ENCODE results near the gene HMGXB3.
"Not testable (repeated sequence)": the region's sequence is repeated elsewhere in the genome, so short reads cannot be mapped to it uniquely, and the experiment has no call there.

Gene HMGXB3

DNA sequence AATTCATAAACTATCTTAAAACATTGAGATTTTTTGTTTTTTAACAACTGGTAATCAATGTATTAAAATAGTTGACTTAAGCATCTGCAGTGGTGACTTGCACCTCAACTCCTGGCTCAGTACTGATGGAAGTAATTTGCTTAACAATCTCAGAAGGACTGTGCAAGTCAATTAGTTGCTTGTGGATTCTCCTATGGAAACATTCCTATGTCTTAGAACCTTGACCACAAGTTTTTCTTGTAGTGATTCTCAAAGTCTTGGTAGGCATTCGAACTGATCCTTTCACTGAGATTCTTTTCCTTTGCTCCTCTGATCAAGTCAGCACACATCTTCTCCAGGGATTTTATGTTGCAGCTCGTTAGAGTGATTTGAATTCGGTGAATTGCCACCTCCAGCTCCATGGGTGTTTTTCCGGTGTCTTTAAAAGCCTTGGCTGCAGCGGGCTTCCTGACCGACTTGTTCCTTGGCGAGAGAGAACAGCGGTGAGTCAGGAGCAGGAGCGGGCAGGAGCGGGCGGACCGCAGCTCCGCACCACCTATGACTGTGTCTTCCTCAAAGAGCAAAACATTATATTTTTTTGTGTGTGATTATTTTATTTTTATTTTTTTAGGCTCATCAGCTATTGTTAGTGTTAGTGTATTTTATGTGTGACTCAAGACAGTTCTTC is 21.1 kb downstream of the HMGXB3 start:
- no peak for DNase-seq

DNA sequence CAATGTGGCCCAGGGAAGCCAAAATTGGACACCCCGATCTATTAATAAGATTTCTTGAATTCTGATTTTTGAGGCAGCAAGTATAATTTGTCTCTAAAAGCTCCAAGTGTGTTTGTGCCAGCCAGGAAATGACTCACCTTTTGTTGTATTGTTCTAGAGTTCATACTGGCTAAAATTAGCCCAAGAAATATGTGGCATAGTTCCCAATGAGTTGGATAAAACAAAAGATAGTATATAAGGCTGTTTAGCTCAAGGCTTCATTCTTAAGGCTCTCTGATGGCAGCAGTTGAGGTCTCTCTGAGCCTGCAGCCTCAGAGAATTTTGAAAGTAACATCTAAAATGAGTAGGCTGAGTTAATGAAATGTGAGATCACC is 21.6 kb downstream of the HMGXB3 start:
- no peak for DNase-seq

DNA sequence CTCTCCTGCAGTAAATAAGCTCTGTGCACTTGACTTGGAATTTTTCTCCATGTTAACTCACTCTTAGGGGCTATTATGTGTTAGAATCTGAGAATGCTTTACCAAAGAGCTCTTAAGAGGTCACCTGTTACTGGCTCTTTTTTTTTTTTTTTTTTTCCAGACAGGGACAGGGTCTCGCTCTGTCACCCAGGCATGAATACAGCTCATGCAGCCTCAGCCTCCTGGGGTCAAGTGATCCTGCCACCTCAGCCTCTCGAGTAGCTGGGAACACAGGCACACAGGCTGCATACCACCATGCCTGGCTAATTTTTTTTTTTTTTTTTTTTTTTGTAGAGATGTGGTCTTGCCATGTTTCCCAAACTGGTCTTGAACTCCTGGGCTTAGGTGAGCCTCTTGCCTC is 22.1 kb downstream of the HMGXB3 start:
- no peak for DNase-seq

DNA sequence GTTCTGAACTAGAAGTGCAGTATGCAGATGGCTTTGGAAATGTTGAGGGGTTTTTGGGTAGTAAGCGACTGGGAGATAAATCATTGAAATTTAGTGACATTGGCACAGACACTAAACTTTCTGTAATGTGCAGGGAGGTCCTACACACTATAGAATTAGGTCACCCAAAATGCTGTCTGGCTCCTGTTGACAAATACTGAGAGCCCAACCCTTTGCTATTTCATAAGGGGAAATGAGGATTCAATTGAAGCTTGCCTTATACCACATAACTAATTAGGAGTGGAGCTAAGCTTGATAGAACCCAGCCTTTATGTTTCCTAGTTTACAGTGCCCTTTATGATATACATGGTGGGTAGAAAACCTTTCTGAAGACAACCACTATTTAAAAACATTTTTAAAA is 22.6 kb downstream of the HMGXB3 start:
- DNase-seq: no peak

DNA sequence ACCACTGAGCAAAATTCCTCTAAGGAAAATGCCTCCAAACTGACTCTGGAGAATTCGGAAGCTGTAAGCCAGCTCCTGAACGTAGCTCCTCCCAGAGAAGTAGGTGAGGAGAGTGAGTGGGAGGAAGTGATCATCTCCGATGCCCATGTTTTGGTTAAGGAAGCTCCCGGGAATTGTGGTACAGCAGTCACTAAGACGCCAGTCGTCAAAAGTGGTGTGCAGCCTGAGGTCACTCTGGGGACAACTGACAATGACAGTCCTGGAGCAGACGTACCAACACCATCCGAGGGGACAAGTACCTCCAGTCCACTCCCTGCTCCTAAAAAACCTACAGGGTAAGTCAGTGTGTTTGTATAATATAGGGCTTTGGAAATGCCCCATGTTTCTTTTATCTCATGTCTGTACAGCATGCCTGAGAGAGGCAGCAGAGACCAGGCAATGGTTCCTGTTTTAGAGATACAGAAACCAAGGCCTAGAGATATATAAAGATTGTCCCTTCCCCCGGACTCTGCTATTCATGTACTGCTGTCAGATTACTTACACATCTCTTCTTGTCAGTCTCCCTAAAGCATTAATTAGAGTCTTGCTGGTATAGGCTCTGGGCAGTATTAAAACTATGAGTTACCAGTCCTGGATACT is 23.9 kb downstream of the HMGXB3 start:
- no peak for DNase-seq

DNA sequence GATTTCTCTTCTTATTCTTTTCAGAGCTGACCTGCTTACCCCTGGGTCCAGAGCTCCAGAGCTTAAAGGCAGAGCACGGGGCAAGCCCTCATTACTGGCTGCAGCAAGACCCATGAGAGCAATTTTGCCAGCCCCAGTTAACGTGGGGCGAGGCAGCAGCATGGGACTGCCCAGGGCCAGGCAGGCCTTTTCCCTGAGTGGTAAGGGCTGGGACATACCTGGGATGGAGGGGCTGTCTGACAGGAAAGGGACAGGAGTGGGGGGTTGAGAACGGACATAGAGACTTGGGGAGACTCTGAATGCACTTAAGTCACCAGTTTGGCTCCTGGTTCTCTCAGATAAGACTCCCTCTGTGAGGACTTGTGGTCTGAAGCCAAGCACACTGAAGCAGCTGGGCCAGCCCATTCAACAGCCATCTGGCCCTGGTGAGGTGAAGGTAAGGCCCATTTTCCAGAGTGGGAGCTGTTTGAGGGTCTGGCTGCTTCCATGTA is 26.2 kb downstream of the HMGXB3 start:
- no peak for DNase-seq

DNA sequence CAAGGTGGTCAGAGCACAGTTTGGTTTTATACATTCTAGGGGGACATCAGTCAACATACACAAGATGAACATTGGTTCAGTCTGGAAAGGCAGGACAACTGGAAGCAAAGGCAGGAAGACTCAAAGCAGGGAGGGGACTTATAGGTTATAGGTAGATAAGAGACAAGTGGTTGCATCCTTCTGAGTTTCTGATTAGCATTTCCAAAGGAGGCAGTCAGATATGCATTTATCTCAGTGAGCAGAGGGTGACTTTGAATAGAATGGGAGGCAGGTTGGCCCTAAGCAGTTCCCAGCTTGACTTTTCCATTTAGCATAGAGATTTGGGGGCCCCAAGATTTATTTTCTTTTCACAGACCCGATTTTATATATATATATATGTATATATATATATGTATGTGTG is 27.5 kb downstream of the HMGXB3 start:
- DNase-seq: not testable (repeated sequence)

DNA sequence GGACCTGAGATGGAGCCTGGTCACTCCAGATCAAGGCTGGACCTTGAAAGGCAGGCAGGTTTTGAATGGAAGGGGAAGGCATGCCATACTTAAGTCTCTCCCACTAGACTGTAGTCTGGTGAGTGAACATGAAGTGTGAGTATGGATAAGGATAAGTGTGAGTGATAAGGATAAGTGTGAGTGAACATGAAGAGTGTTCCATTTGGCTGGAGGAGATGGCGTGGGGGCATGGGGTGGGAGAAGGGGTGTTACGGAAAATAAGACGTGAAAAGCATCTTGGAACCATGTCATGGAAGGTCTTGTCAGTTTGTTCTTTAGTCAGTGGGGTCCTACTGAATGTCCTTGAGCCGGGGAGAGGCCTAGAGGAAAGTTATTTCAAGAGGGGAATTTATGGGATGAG is 32.8 kb downstream of the HMGXB3 start:
- DNase-seq: no peak

DNA sequence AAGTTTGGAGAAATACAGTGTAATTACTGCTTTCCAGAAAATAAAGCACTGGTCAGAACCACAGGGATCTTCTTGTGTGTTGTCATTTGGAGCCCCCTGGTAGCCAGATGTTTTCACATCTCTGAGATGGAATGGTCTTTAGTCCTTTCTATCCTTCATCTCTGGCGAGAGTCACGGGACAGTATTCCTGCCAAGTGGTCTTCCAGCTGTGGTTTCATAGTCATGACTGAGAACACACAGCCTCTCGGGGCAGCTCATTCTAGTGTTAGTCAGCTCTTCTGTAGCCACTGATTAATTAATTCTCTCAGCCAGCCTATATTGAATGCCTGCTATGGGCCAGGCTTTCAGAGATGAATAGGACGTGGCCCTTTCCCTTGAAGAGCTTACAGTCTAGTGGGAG is 34.1 kb downstream of the HMGXB3 start:
- no peak for DNase-seq

DNA sequence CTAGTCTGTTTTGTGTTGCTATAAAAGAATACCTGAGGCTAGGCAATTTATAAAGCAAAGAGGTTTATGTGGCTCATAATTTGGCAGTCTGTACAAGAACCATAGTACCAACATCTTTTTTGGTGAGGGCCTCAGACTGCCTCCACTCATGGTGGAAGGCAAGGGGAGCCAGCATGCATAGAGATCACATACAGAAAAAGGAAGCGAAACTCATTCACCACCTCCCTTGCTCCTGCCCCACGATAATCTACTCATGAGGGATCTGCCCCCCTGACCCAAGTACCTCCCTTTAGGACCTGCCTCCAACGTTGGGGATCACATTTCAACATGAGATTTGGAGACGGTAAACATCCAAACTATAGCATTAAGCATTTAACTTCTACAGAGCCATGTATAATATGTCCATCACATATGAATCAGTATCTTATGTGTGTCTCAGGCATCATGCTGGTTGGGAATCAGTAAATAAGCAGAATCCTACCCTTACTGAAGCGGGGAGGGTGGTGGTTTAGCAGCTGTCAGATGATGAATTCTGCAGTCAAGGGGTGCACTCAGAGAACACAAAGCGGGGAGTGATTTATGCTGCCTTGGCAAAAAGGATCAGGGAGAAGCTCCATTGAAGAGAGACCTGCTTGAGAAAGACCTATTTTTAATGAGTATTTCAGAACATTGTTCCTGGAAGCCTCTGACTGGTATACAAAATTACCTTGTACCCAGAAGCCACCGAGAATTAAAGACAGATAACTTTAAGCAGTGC is 34.8 kb downstream of the HMGXB3 start:
- DNase-seq: no peak

DNA sequence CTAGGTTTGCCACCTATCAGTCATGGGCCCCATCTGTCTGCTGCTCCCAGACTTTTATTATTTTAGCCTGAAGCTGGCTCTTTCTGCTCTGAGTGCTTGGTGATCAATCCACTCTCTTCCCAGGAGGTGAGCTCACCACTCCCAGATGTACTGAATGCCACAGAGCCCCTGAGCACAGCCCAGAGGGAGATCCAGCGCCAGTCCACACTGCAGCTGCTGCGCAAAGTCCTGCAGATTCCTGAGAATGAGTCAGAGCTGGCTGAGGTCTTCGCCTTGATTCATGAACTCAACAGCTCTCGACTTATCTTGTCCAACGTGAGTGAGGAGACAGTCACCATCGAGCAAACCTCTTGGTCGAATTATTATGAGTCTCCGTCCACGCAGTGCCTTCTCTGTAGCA is 36.0 kb downstream of the HMGXB3 start:
- DNase-seq: no peak

DNA sequence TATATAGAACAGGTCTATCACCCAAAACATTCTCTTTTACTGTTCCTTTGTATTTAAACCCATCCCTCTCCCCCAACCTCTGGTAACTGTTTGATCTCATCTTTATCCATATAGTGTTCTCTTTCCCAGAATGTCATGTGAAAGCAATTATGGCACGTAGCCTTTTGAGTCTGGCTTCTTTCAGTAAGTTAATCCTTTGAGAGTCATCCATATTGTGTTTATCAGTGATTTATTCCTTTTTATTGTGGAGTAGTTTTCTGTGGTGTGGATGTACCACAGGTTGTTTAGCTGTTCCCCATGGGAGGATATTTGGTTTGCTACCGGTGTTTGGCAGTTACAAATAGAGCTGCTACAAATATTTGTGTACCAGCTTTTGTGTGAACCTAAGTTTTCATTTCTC is 38.0 kb downstream of the HMGXB3 start:
- no peak for DNase-seq

DNA sequence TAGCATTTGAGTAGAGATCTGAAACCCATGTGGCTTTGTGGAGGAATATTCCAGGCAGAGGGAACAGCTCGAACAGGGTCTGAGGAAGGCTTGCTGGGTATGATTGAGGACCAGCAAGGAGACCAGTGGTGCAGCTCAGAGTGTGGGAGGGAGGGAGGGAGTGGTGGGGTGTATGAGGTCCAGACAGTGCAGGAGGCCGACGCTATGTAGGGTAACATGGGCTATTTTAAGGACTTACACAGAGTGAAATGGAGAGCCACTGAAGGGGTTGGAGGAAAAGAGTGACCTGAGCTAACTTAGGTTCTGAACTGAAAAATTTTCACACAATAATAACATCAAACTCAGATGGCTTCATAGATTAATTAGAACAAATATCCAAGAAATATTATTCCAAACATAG is 41.9 kb downstream of the HMGXB3 start:
- no peak for DNase-seq

DNA sequence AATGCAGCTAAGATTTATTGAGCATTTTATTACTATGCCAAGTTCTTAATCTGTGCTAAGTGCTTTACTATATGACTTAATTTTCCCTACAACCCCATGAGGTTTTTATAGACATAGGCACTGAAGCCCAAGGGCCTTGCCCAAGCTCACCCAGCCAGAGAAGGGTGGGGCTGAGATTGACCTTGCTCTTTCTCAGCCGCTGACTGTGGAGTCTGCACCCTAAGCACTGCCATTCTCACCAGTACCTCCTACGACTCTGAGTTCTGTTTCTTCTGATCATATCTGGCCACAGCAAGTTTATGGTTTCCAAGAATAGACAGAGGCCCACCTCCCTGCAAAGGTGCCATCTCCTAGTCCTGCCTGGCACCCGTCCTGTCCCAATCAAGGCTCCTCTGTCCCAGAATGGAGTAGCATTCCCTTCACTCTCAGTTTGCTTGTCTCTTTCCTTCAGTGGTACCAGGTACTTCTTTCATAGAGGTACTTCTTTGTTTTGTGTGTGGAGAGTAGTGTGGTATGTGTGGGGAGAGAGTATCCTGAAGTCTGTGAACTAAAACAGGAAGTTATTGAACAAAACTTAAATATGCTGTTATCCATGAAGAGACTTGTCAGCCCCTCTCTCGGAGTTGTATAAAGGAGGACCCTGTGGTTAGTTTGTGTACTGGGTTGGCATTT is 43.3 kb downstream of the HMGXB3 start:
- no peak for DNase-seq

DNA sequence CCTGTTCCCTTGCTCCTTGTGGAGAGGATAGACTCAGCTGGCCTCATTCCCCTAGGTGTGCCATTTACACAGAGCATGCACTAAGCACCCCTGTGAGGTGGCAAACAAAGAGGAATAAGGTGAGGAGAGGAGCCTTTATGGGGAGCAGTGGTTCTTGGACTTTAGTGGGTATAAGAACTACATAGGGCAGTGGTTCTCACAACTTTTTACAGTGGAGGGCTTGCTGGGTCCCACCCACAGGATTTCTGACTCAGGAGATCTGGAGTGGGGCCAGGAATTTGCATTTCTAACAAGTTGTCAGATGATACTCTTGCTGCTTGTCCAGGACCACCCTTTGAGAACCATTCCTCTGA is 43.8 kb downstream of the HMGXB3 start:
- DNase-seq: no peak

DNA sequence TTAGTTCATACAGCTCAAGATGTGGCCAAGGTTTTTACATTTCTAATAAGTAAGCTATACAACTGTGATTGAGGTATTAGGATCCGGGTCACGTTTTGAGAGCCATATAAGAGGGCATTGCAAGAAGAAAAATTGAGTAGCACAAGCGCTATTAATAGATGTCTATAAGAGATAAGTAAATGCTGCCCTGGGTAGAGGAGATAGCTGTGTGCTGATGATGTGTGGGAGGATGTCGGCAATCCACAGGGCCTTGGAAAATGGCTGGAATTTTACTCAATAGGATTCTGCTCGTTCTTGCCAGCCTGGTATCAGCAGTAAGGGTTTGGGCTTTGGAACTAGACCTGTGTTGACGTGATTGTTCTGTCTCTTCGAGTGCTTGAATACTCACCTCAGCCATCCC is 44.2 kb downstream of the HMGXB3 start:
- no peak for DNase-seq

DNA sequence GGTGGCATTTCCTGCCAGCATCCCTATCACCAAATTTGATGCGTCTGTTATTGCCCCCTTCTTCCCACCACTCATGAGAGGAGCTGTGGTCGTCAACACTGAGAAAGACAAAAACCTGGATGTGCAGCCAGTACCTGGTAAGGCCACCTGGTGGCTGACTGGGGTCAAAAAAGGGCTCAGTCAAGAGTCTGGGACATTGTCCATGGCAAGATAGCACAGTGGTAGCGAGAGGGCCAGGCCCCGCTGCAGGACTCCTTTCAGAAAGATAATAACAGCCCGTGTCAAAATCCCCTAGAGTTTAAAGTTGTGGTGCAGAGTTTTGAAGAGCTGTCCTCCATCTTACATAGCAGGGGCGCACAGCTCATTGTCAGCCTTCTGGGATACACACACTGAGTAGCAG is 45.0 kb downstream of the HMGXB3 start:
- DNase-seq: no peak

DNA sequence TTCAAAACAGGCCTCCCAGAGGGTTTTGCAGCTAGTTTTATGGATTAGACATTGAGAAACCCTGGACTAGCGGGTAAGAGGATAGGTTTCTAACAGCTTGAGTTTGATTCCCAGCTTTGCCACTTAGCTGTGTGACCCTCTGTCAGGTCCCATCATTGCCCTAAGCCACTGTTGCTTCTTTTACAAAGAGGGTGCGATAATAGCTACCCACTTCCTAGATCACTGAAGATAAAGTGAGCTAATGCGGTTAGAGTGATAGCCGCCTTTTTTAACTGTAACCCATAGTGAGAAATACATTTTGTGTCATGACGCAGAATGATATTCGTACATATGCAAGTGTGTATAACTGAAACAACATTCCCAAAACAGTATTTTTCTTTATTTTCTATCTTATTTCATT is 45.5 kb downstream of the HMGXB3 start:
- no peak for DNase-seq

DNA sequence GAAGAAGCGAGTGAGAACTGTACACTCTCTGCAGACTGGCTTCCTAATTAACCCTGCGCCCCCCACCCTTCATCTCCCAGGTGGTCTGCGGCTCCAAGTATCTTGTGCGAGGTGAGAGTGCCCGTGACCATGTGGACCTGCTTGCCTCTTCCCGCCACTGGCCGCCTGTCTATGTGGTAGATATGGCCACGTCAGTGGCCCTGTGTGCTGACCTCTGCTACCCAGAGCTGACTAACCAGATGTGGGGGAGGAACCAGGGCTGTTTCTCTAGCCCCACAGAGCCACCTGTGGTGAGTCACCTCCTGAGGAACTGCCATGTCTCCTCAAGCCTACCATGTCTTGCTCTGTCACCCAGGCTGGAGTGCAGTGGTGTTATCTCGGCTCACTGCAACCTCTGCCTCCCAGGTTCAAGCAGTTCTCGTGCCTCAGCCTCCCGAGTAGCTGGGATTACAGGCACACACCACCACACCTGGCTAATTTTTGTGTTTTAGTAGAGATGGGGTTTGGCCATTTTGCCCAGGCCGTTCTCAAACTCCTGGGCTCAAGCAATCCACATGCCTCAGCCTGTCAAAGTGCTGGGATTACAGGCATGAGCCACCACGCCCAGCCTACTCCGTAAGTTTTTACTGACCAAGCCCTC is 49.8 kb downstream of the HMGXB3 start:
- DNase-seq: not testable (repeated sequence)

DNA sequence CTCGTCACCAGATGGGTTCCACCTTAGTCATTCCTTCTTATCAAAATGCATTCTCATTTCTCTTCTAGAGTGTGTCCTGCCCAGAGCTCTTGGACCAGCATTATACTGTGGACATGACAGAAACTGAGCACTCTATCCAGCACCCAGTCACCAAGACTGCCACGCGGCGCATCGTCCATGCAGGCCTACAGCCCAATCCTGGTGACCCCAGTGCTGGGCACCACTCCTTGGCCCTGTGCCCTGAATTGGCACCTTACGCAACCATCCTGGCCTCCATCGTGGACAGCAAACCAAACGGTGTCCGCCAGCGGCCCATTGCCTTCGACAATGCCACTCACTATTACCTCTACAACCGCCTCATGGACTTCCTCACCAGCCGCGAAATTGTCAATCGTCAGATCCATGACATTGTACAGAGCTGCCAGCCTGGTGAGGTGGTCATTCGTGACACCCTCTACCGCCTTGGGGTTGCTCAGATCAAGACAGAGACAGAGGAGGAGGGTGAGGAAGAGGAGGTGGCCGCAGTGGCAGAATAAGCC is 51.2 kb downstream of the HMGXB3 start:
- no peak for DNase-seq

DNA sequence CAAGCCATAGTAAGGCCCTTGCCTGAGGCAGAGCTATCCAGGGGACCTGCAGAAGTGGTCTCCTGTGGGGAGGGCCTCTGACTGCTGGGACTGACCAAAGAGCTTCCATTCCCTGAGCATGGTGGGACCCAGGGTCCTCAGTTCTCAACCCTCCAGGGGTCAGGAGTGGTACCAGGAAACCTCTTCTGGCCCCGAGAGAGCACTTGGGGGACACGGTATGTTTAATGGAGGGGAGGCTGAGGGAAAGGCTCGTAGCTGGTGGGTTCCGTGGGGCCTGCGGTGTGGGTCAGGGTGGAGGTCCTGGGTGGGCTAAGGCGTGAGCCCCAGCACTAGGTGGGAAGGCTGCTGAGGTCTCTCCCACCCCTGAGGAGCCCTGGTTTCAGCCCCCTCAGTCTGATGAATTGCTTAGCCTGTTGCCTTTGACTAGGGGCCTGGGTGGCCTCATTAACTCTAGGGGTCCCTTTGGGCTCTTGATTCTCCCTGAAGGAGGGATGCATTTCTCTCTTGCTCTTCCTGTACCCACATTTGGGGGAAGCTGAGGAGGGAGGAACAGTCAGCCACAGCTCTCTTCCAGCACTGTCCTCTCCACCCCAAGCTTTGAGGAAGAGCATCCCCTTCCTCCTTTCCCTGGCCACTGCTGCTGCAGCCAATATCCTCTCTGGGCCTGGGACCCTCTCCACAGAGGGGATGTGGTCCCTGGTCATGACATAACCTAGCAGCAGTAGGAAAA is 51.9 kb downstream of the HMGXB3 start:
- DNase-seq: no peak

Data from activated T-cell treated with anti-CD3 and anti-CD28 coated beads, Interleukin-2, amount 50 U/mL, for 48 hours (primary cell).